ENCODE results near the gene BZW1.

The BZW1 gene

DNA sequence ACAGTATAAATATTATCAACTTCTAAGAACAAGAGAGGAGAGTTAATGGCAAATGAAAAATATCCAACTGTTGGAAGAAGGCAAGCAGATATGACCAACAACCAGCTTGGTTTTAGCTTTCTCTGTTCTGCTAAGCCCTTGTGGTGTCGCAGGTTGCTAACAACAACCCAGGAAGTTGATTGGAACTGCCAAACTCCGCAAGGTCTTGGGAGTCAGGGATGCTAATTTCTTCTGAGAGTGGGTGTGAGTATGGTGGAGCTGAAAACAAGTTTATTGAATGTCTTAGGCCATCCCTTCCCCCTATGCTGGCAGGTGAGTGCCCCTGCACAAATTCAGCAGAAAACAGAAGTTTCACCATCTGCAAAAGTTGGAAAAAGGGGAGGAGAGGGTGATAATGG, 17.5 kb downstream of the BZW1 start:
- Histone ChIP-seq H3K9me3 (ENCODE audit: insufficient read depth, low read depth, low read length) (no peaks in the 10 kb centered on the region), H3K79me2 (ENCODE audit: insufficient read depth, low read length) (no peaks in the 10 kb centered on the region), H4K20me1 (ENCODE audit: insufficient read depth, low read length, poor library complexity, severe bottlenecking) (no peaks in the 10 kb centered on the region), H3K27me3 (ENCODE audit: insufficient read depth, low read length, poor library complexity, severe bottlenecking) (no peaks in the 10 kb centered on the region), H3K4me2 (ENCODE audit: low read depth, low read length, poor library complexity, severe bottlenecking) (no peak overlapping the region), H3K4me1 (ENCODE audit: insufficient read depth, low read length, poor library complexity, severe bottlenecking) (no peaks in the 10 kb centered on the region), H3K9ac (ENCODE audit: low read depth, low read length, poor library complexity, severe bottlenecking) (no peak overlapping the region), H3K4me3 (ENCODE audit: low read length, poor library complexity, severe bottlenecking) (no peak overlapping the region), H3K36me3 (ENCODE audit: insufficient read depth, low read length) (0 out of 2 replicates have a peak, but pooled peaks cover 2% of the 10 kb centered on the region), H3K9me2 (replicated peaks; ENCODE audit: low read depth, low read length) (no peaks in the 10 kb centered on the region), H2AFZ (ENCODE audit: low read length) (no peak overlapping the region), H3F3A (ENCODE audit: low read depth) (no peaks in the 10 kb centered on the region)
- TF ChIP-seq, protein P1, sequence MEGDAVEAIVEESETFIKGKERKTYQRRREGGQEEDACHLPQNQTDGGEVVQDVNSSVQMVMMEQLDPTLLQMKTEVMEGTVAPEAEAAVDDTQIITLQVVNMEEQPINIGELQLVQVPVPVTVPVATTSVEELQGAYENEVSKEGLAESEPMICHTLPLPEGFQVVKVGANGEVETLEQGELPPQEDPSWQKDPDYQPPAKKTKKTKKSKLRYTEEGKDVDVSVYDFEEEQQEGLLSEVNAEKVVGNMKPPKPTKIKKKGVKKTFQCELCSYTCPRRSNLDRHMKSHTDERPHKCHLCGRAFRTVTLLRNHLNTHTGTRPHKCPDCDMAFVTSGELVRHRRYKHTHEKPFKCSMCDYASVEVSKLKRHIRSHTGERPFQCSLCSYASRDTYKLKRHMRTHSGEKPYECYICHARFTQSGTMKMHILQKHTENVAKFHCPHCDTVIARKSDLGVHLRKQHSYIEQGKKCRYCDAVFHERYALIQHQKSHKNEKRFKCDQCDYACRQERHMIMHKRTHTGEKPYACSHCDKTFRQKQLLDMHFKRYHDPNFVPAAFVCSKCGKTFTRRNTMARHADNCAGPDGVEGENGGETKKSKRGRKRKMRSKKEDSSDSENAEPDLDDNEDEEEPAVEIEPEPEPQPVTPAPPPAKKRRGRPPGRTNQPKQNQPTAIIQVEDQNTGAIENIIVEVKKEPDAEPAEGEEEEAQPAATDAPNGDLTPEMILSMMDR (conservative IDR thresholded peaks at IDR 0.05; ENCODE audit: low read length) = no peak
- no peak for TF ChIP-seq EZH2phosphoT487 (IDR thresholded peaks at IDR 0.05; ENCODE audit: borderline replicate concordance)

DNA sequence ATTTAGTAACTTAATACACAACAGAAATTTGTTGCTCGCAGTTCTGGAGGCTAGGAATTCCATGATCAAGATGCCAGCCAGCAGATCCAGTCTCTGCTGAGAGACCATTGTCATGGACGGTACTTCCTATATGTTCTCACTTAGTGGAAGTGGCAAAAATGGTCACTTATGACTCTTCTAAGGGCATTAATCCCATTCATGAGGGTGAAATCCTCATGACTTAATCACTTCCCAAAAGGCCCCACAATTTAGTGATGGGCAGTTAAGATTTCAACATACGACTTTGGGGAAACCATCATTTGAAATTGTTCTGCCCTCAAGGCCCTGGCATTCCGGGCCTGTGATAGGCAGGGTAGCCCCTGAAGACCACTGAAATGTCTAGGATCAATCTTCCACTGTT, 23.0 kb downstream of the BZW1 start:
- Histone ChIP-seq H3K9ac (ENCODE audit: low read depth, low read length, poor library complexity, severe bottlenecking) (no peak overlapping the region), H3K9me2 (replicated peaks; ENCODE audit: low read depth, low read length) (no peaks in the 10 kb centered on the region), H3K79me2 (ENCODE audit: insufficient read depth, low read length) (no peaks in the 10 kb centered on the region), H2AFZ (ENCODE audit: low read length) (no peak overlapping the region), H4K20me1 (ENCODE audit: insufficient read depth, low read length, poor library complexity, severe bottlenecking) (no peaks in the 10 kb centered on the region), H3K4me2 (ENCODE audit: low read depth, low read length, poor library complexity, severe bottlenecking) (no peak overlapping the region), H3K27me3 (ENCODE audit: insufficient read depth, low read length, poor library complexity, severe bottlenecking) (no peaks in the 10 kb centered on the region), H3K4me1 (ENCODE audit: insufficient read depth, low read length, poor library complexity, severe bottlenecking) (no peaks in the 10 kb centered on the region), H3F3A (ENCODE audit: low read depth) (no peaks in the 10 kb centered on the region), H3K36me3 (ENCODE audit: insufficient read depth, low read length) (no peaks in the 10 kb centered on the region), H3K4me3 (ENCODE audit: low read length, poor library complexity, severe bottlenecking) (no peak overlapping the region), H3K9me3 (ENCODE audit: insufficient read depth, low read depth, low read length) (peaks cover 4% of the 10 kb centered on the region; the same call in 1 of the 2 replicates)
- TF ChIP-seq EZH2phosphoT487 (IDR thresholded peaks at IDR 0.05; ENCODE audit: borderline replicate concordance) = no peak
- TF ChIP-seq, protein P1 (conservative IDR thresholded peaks at IDR 0.05; ENCODE audit: low read length) = no peak

DNA sequence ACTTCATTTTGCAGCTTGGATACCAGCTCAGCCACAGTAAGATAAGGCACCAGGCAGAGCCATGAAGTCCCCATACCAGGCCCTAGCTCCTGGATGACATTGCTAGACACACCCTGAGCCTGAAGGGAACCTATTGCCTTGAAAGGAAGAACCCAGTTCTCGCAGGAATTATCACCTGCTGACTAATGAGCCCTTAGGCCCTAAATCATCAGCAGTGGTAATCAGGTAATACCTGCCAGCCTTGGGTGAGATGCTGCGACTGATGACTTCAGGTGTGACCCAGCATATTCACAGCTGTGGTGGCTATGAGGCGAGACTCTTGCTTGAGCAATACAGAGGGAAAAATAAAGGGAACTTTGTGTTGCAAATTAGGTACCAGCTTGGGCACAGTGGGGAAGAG, 27.8 kb downstream of the BZW1 start:
- H4K20me1 ChIP-seq (ENCODE audit: insufficient read depth, low read length, poor library complexity, severe bottlenecking) = no peaks in the 10 kb centered on the region

More for the DNA sequence above, 27.8 kb downstream of the BZW1 start:
- TF ChIP-seq, protein P1 (conservative IDR thresholded peaks at IDR 0.05; ENCODE audit: low read length) = no peak
- no peak for TF ChIP-seq EZH2phosphoT487 (IDR thresholded peaks at IDR 0.05; ENCODE audit: borderline replicate concordance)
- Histone ChIP-seq H3K9me2 (replicated peaks; ENCODE audit: low read depth, low read length) (no peaks in the 10 kb centered on the region), H3F3A (ENCODE audit: low read depth) (no peaks in the 10 kb centered on the region), H3K4me1 (ENCODE audit: insufficient read depth, low read length, poor library complexity, severe bottlenecking) (no peaks in the 10 kb centered on the region), H3K9me3 (ENCODE audit: insufficient read depth, low read depth, low read length) (peaks cover 4% of the 10 kb centered on the region; the same call in 1 of the 2 replicates), H3K27me3 (ENCODE audit: insufficient read depth, low read length, poor library complexity, severe bottlenecking) (no peaks in the 10 kb centered on the region), H3K79me2 (ENCODE audit: insufficient read depth, low read length) (no peaks in the 10 kb centered on the region), H3K4me3 (ENCODE audit: low read length, poor library complexity, severe bottlenecking) (no peak overlapping the region), H3K36me3 (ENCODE audit: insufficient read depth, low read length) (no peaks in the 10 kb centered on the region), H2AFZ (ENCODE audit: low read length) (no peak overlapping the region), H3K4me2 (ENCODE audit: low read depth, low read length, poor library complexity, severe bottlenecking) (no peak overlapping the region), H3K9ac (ENCODE audit: low read depth, low read length, poor library complexity, severe bottlenecking) (no peak overlapping the region)
